Astrocyte (in vitro differentiated cells and primary cell): ENCODE measurements around the gene GLYATL3. TPM values are rescaled to one million over a fixed set of nuclear protein-coding genes. Genes with fewer than 3 reads are reported as not detected.

Experiments used
- DNase-seq: peaks from one replicate; pipeline ENCODE4 v3.0.0-alpha.2; 2010; ENCODE audit warnings: low read depth
- FAIRE-seq: peaks from 2 replicates; lab custom pipeline; 2011; peaks lifted over from hg19 to GRCh38; lab: Jason Lieb, UNC
- H2AFZ ChIP-seq: 2 replicates; pipeline ENCODE4 v1.6.0; 2012; ENCODE audit warnings: low read depth, low read length, inconsistent platforms
- H3K27ac ChIP-seq: 2 replicates; pipeline ENCODE4 v1.5.1; 2011; ENCODE audit warnings: low read depth, low read length, inconsistent platforms
- H3K27me3 ChIP-seq: 2 replicates; pipeline ENCODE4 v1.6.0; 2011; ENCODE audit warnings: low read length, inconsistent platforms; ENCODE audit not compliant: insufficient read depth
- H3K36me3 ChIP-seq: 2 replicates; pipeline ENCODE4 v1.5.1; 2011; ENCODE audit warnings: low read length, inconsistent platforms; ENCODE audit not compliant: insufficient read depth
- H3K4me1 ChIP-seq: 2 replicates; pipeline ENCODE4 v1.5.1; 2011; ENCODE audit warnings: low read length, inconsistent platforms; ENCODE audit not compliant: insufficient read depth
- H3K4me2 ChIP-seq: 2 replicates; pipeline ENCODE4 v1.6.0; 2012; ENCODE audit warnings: low read length, inconsistent platforms
- H3K4me3 ChIP-seq: 2 replicates; pipeline ENCODE4 v1.5.1; 2011; ENCODE audit warnings: low read depth, mild to moderate bottlenecking, low read length, inconsistent platforms; ENCODE audit not compliant: insufficient read depth
- H3K79me2 ChIP-seq: 2 replicates; pipeline ENCODE4 v1.6.0; 2012; ENCODE audit warnings: mild to moderate bottlenecking, low read length, inconsistent platforms; ENCODE audit not compliant: insufficient read depth
- H3K9ac ChIP-seq: 2 replicates; pipeline ENCODE4 v1.6.0; 2012; ENCODE audit warnings: mild to moderate bottlenecking, low read length, inconsistent platforms
- H3K9me3 ChIP-seq: 2 replicates; pipeline ENCODE4 v1.5.1; 2012; ENCODE audit warnings: low read depth, mild to moderate bottlenecking, low read length, inconsistent platforms; ENCODE audit not compliant: insufficient read depth
- H4K20me1 ChIP-seq: 2 replicates; pipeline ENCODE4 v1.6.0; 2012; ENCODE audit warnings: low read length, inconsistent platforms; ENCODE audit not compliant: insufficient read depth
- H3K27ac Mint-ChIP-seq: one replicate; pipeline ENCODE4 v1.8.0; 2021; ENCODE audit warnings: mild to moderate bottlenecking, mixed read lengths; ENCODE audit not compliant: unreplicated experiment
- H3K27me3 Mint-ChIP-seq: one replicate; pipeline ENCODE4 v1.8.0; 2021; ENCODE audit warnings: low read depth, mixed read lengths; ENCODE audit not compliant: unreplicated experiment
- H3K36me3 Mint-ChIP-seq: one replicate; pipeline ENCODE4 v1.8.0; 2021; ENCODE audit warnings: low read depth, mixed read lengths; ENCODE audit not compliant: unreplicated experiment
- H3K4me1 Mint-ChIP-seq: one replicate; pipeline ENCODE4 v1.8.0; 2021; ENCODE audit warnings: low read depth, mixed read lengths; ENCODE audit not compliant: unreplicated experiment
- H3K4me3 Mint-ChIP-seq: one replicate; pipeline ENCODE4 v1.8.0; 2021; ENCODE audit warnings: mild to moderate bottlenecking, moderate library complexity, mixed read lengths; ENCODE audit not compliant: unreplicated experiment
- H3K9me3 Mint-ChIP-seq: one replicate; pipeline ENCODE4 v1.8.0; 2021; ENCODE audit warnings: mild to moderate bottlenecking, mixed read lengths; ENCODE audit not compliant: unreplicated experiment
- CTCF ChIP-seq: IDR thresholded peaks from 2 replicates; pipeline ENCODE4 v1.5.1; 2011; ENCODE audit warnings: low read depth, mild to moderate bottlenecking, inconsistent platforms, low read length, moderate library complexity; ENCODE audit not compliant: insufficient read depth
- EZH2 ChIP-seq: IDR thresholded peaks from 2 replicates; pipeline ENCODE4 v1.6.1; 2012; ENCODE audit warnings: mild to moderate bottlenecking, low read length, inconsistent platforms; ENCODE audit not compliant: insufficient read depth
- total RNA-seq: library from RNA; stranded (reverse); gene quantifications from 2 replicates; pipeline ENCODE4 v1.2.1, GENCODE V29; 2021

The GLYATL3 gene
- total RNA-seq, 1 donor from 2014 or later = not detected

- H3K4me1 Mint-ChIP-seq = peaks cover 6% of the 10 kb centered on the region
- H3K36me3 Mint-ChIP-seq = no peaks in the 10 kb centered on the region
- H3K4me3 Mint-ChIP-seq = no peak overlapping the region
- H3K27ac ChIP-seq = no peak overlapping the region
- H3K9me3 ChIP-seq = no peaks in the 10 kb centered on the region
- DNase-seq (no peak), FAIRE-seq (no peak)
- H3K4me1 ChIP-seq = peaks cover 17% of the 10 kb centered on the region
- H3K9me3 Mint-ChIP-seq = no peaks in the 10 kb centered on the region
- H3K4me2 ChIP-seq = peak overlapping the region; percentile 19
- H3K36me3 ChIP-seq = no peaks in the 10 kb centered on the region
- H3K27me3 Mint-ChIP-seq = peaks cover 4% of the 10 kb centered on the region
- H3K27ac Mint-ChIP-seq = no peak overlapping the region
- no peak overlapping the region for H3K4me3 ChIP-seq
- H4K20me1 ChIP-seq = no peaks in the 10 kb centered on the region
- H3K27me3 ChIP-seq = no peaks in the 10 kb centered on the region
- peaks cover 25% of the 10 kb centered on the region for H3K79me2 ChIP-seq
- no peak overlapping the region for H2AFZ ChIP-seq
- H3K9ac ChIP-seq = no peak overlapping the region
- TF ChIP-seq EZH2 = no peak
- TF ChIP-seq CTCF = no peak
These were observed 56.2 kb downstream of the GLYATL3 start for GRCh38 chr6:49555951-49556350.

GRCh38 chr6:49556429-49556837, 56.7 kb downstream of the GLYATL3 start:
- H3K36me3 ChIP-seq = no peaks in the 10 kb centered on the region
- peak overlapping the region; percentile 20 for H3K27ac ChIP-seq
- no peaks in the 10 kb centered on the region for H3K9me3 ChIP-seq
- Mint-ChIP-seq H3K4me3 (no peak overlapping the region), H3K27ac (no peak overlapping the region), H3K4me1 (peaks cover 5% of the 10 kb centered on the region), H3K9me3 (no peaks in the 10 kb centered on the region), H3K36me3 (no peaks in the 10 kb centered on the region), H3K27me3 (peaks cover 1% of the 10 kb centered on the region)
- TF ChIP-seq CTCF (no peak), EZH2 (no peak)
- peak overlapping the region; percentile 19 for H3K4me2 ChIP-seq
- no peaks in the 10 kb centered on the region for H4K20me1 ChIP-seq
- FAIRE-seq (no peak), DNase-seq (peak; percentile 88)
- no peak overlapping the region for H2AFZ ChIP-seq
- H3K9ac ChIP-seq = no peak overlapping the region
- H3K4me1 ChIP-seq = peaks cover 17% of the 10 kb centered on the region
- H3K79me2 ChIP-seq = peaks cover 20% of the 10 kb centered on the region
- no peak overlapping the region for H3K4me3 ChIP-seq
- no peaks in the 10 kb centered on the region for H3K27me3 ChIP-seq

- TF ChIP-seq CTCF (no peak), EZH2 (no peak)
- DNase-seq (no peak), FAIRE-seq (no peak)
- no peaks in the 10 kb centered on the region for H3K27me3 ChIP-seq
- no peaks in the 10 kb centered on the region for H4K20me1 ChIP-seq
- no peak overlapping the region for H3K4me3 ChIP-seq
- no peaks in the 10 kb centered on the region for H3K4me1 Mint-ChIP-seq
- no peak overlapping the region for H3K4me3 Mint-ChIP-seq
- no peaks in the 10 kb centered on the region for H3K27me3 Mint-ChIP-seq
- no peaks in the 10 kb centered on the region for H3K9me3 ChIP-seq
- H3K27ac ChIP-seq = no peak overlapping the region
- H3K9ac ChIP-seq = no peak overlapping the region
- no peaks in the 10 kb centered on the region for H3K36me3 Mint-ChIP-seq
- peaks cover 17% of the 10 kb centered on the region for H3K4me1 ChIP-seq
- H3K27ac Mint-ChIP-seq = no peak overlapping the region
- H3K9me3 Mint-ChIP-seq = no peaks in the 10 kb centered on the region
- H3K36me3 ChIP-seq = no peaks in the 10 kb centered on the region
- H3K79me2 ChIP-seq = peaks cover 14% of the 10 kb centered on the region
- no peak overlapping the region for H2AFZ ChIP-seq
- H3K4me2 ChIP-seq = no peak overlapping the region
These were observed 57.5 kb downstream of the GLYATL3 start for GRCh38 chr6:49557177-49557576.
